ENCODE results near the gene PASK. TPM values are rescaled to one million over a fixed set of nuclear protein-coding genes. Genes with fewer than 3 reads are reported as not detected.

The PASK gene
- total and polyA plus RNA-seq, 2 experiments from 2014 or later, result 7.0 to 11.9 TPM

DNA sequence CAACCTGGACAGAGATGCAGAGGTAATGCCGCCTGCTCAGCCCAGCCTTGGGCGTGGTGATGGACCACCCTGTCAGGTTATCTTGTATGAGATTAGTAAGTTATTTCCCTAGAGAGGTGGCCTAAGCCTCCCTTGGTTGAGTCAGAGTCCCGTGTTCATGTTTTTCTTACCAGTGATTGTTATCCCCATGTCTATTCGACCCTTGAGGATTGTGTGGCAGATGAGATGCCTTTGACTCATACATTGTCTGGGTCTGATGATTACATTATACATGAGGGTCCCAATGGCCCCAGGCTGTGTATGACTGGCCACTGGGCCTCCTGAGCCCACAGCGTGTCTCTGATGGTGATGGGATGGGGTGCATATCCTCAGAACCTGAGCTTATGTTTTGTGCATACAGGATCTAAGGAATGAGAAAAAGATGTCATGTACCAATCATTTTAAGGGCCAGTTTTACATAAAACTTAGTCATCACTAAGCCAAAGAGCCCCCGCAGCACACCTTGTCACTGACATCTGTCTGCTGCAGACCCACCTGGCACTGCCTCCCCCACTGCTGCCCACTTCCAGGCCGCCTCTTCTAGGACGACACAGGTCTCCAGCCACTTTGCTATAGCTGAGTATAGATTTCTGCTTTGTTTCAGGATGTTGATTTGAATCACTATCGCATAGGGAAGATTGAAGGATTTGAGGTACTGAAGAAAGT is 8.7 kb upstream of the PASK start:
- no peaks in the 10 kb centered on the region for H3K27me3 ChIP-seq
- no peaks in the 10 kb centered on the region for H3K4me1 ChIP-seq (ENCODE audit: low read depth)
- H3K9me3 ChIP-seq (ENCODE audit: low read depth), result no peaks in the 10 kb centered on the region
- no peak for DNase-seq (ENCODE audit: low read depth in 1 of 2, low spot score in 1 of 2)
- H3K4me3 ChIP-seq, result no peak overlapping the region
- peaks cover under 1% of the 10 kb centered on the region for H3K36me3 ChIP-seq
- no peak overlapping the region for H3K27ac ChIP-seq
- TF ChIP-seq, protein P1, sequence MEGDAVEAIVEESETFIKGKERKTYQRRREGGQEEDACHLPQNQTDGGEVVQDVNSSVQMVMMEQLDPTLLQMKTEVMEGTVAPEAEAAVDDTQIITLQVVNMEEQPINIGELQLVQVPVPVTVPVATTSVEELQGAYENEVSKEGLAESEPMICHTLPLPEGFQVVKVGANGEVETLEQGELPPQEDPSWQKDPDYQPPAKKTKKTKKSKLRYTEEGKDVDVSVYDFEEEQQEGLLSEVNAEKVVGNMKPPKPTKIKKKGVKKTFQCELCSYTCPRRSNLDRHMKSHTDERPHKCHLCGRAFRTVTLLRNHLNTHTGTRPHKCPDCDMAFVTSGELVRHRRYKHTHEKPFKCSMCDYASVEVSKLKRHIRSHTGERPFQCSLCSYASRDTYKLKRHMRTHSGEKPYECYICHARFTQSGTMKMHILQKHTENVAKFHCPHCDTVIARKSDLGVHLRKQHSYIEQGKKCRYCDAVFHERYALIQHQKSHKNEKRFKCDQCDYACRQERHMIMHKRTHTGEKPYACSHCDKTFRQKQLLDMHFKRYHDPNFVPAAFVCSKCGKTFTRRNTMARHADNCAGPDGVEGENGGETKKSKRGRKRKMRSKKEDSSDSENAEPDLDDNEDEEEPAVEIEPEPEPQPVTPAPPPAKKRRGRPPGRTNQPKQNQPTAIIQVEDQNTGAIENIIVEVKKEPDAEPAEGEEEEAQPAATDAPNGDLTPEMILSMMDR (IDR thresholded peaks at IDR 0.05; ENCODE audit: low read depth, low read length), result no peak

DNA sequence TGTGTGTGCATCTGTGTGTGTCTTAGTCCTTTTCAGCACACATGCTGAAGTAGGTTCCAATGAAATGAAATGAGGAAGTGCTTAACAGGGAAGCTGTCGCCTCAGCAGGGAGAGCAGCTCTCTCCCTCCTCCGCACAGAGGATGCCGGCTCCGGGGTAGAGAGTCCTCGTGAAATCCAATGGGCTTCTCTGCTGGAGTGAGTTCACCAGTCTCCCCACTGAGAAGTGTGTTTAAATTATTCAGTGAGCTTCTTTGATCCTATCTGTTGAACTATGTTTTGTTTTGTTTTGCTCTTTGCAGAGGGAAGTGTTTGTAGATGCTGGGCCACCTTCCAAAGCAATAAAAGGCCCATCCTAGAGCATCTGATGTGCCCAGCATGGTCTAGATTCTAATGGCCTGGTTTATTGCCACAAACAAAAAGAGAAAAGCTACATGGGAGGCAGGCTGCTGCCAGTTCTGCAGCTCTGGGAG is 7.7 kb upstream of the PASK start:
- no peak overlapping the region for H3K4me3 ChIP-seq
- TF ChIP-seq, protein P1 (IDR thresholded peaks at IDR 0.05; ENCODE audit: low read depth, low read length), result no peak
- H3K27ac ChIP-seq, result no peak overlapping the region
- no peaks in the 10 kb centered on the region for H3K9me3 ChIP-seq (ENCODE audit: low read depth)
- H3K4me1 ChIP-seq (ENCODE audit: low read depth), result no peaks in the 10 kb centered on the region
- H3K36me3 ChIP-seq, result no peaks in the 10 kb centered on the region
- H3K27me3 ChIP-seq, result no peaks in the 10 kb centered on the region
- no peak for DNase-seq (ENCODE audit: low read depth in 1 of 2, low spot score in 1 of 2)

DNA sequence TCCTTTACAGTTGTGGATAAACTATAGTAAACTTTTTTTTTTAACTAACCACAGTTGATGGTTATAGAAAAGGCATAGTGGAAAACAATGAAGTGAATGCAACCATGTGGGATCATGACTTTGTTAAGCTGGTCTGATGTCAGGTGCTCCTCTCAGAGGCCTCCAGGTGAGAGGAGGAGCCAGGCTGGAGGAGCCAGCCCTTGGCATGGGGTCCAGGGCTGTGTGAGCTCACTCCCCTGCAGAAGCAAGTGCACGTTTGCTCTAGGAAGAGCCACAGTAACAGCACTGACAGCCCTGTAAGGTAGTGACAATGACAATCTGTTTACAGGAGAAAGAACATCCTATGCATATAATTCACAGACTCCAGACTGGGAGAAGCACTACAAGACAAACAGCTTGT is 6.7 kb upstream of the PASK start:
- H3K9me3 ChIP-seq (ENCODE audit: low read depth), result no peaks in the 10 kb centered on the region
- H3K4me1 ChIP-seq (ENCODE audit: low read depth), result peaks cover 4% of the 10 kb centered on the region
- no peaks in the 10 kb centered on the region for H3K36me3 ChIP-seq
- TF ChIP-seq, protein P1 (IDR thresholded peaks at IDR 0.05; ENCODE audit: low read depth, low read length), result no peak
- DNase-seq (ENCODE audit: low read depth in 1 of 2, low spot score in 1 of 2), result no peak
- no peaks in the 10 kb centered on the region for H3K27me3 ChIP-seq
- H3K27ac ChIP-seq, result no peak overlapping the region
- no peak overlapping the region for H3K4me3 ChIP-seq

DNA sequence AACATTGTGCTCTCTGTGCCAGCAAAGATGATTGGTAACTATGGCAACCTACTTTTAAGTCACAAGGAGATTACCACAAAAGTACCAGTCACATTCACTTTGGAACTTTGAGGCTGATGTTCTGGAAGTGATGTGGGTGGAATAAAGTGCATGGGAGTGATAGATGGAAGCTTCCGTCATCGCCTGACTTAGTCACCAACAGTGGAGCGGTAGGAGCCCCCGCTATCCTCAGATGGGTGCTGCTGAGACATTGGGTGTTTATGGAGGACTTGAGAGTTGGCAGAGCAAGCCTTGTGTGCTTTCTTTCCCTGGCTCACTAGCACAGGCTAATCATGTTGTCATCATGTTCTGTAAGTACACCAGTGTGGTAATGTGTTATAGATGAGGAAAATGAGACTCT is 5.6 kb upstream of the PASK start:
- no peak for DNase-seq (ENCODE audit: low read depth in 1 of 2, low spot score in 1 of 2)
- Histone ChIP-seq H3K4me3 (no peak overlapping the region), H3K27me3 (no peaks in the 10 kb centered on the region), H3K36me3 (no peaks in the 10 kb centered on the region), H3K4me1 (ENCODE audit: low read depth) (peaks cover 4% of the 10 kb centered on the region), H3K9me3 (ENCODE audit: low read depth) (no peaks in the 10 kb centered on the region), H3K27ac (no peak overlapping the region)
- TF ChIP-seq, protein P1 (IDR thresholded peaks at IDR 0.05; ENCODE audit: low read depth, low read length), result no peak

DNA sequence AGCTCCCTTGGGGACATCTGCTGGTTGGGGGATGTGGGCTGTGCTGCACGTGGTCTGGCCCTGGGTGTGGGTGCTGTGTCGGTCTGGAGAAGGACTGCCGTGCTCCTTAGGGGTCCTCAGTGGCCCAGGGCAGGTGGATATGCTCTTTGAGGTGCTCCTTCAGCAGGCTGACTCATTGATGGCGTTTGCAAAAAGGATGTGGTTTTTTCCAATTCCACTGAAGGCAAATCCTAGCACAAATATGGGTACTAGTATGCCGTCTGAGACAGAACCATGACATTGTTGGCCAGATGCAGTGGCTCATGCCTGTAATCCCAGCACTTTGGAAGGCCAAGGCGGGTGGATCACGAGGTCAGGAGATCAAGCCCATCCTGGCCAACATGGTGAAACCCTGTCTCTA is 4.3 kb upstream of the PASK start:
- TF ChIP-seq, protein P1 (IDR thresholded peaks at IDR 0.05; ENCODE audit: low read depth, low read length), result no peak
- no peak for DNase-seq (ENCODE audit: low read depth in 1 of 2, low spot score in 1 of 2)
- Histone ChIP-seq H3K4me3 (no peak overlapping the region), H3K27ac (no peak overlapping the region), H3K4me1 (ENCODE audit: low read depth) (peaks cover 4% of the 10 kb centered on the region), H3K36me3 (no peaks in the 10 kb centered on the region), H3K9me3 (ENCODE audit: low read depth) (no peaks in the 10 kb centered on the region), H3K27me3 (no peaks in the 10 kb centered on the region)

All from cardiac muscle cell (in vitro differentiated cells and primary cell).